MM.1S (cell line): ENCODE measurements around the gene KRT23.

Experiments
- DNase-seq: peaks from one replicate; pipeline ENCODE4 v3.0.0-alpha.2; 2015
- H2AFZ ChIP-seq: fragments of 300-600 bp; sonication (generic); 2 replicates; pipeline ENCODE4 v1.6.0; 2016; ENCODE audit warnings: antibody characterized with exemption, low read length
- H3F3A ChIP-seq: fragments of 300-600 bp; sonication (generic); 2 replicates; pipeline ENCODE4 v1.6.1; 2016; ENCODE audit warnings: mild to moderate bottlenecking, antibody characterized with exemption, low read length, moderate library complexity, mixed read lengths; ENCODE audit not compliant: insufficient read depth
- H3K27ac ChIP-seq: fragments of 300-600 bp; sonication (generic); 2 replicates; pipeline ENCODE4 v1.5.1; 2016; ENCODE audit warnings: mild to moderate bottlenecking, low read length
- H3K27me3 ChIP-seq: fragments of 300-600 bp; sonication (generic); replicated peaks from 2 replicates; pipeline ENCODE4 v1.6.0; 2016; ENCODE audit warnings: low read length; ENCODE audit not compliant: insufficient read depth
- H3K36me3 ChIP-seq: fragments of 300-600 bp; sonication (generic); replicated peaks from 2 replicates; pipeline ENCODE4 v1.6.1; 2016; ENCODE audit warnings: mild to moderate bottlenecking, low read length, mixed read lengths; ENCODE audit not compliant: insufficient read depth
- H3K4me1 ChIP-seq: fragments of 300-600 bp; sonication (generic); 2 replicates; pipeline ENCODE4 v1.6.1; 2016; ENCODE audit warnings: low read length, mixed read lengths
- H3K4me2 ChIP-seq: fragments of 300-600 bp; sonication (generic); 2 replicates; pipeline ENCODE4 v1.6.0; 2016; ENCODE audit warnings: low read depth, low read length
- H3K4me3 ChIP-seq: fragments of 300-600 bp; sonication (generic); 2 replicates; pipeline ENCODE4 v1.5.1; 2016; ENCODE audit warnings: low read length, mixed read lengths
- H3K79me2 ChIP-seq: fragments of 300-600 bp; sonication (generic); 2 replicates; pipeline ENCODE4 v1.6.1; 2016; ENCODE audit warnings: mixed run types, low read length, mixed read lengths
- H3K9ac ChIP-seq: fragments of 300-600 bp; sonication (generic); 2 replicates; pipeline ENCODE4 v1.6.1; 2016; ENCODE audit warnings: low read length, mixed read lengths
- H3K9me2 ChIP-seq: fragments of 300-600 bp; sonication (generic); replicated peaks from 2 replicates; pipeline ENCODE4 v1.6.1; 2016; ENCODE audit warnings: mild to moderate bottlenecking, low read length, mixed read lengths; ENCODE audit not compliant: insufficient read depth
- H3K9me3 ChIP-seq: fragments of 300-600 bp; sonication (generic); replicated peaks from 2 replicates; pipeline ENCODE4 v1.6.1; 2016; ENCODE audit warnings: mild to moderate bottlenecking, low read length, mixed read lengths; ENCODE audit not compliant: insufficient read depth
- H4K20me1 ChIP-seq: fragments of 300-600 bp; sonication (generic); 2 replicates; pipeline ENCODE4 v1.6.1; 2016; ENCODE audit warnings: mild to moderate bottlenecking, low read length, moderate library complexity, mixed read lengths; ENCODE audit not compliant: insufficient read depth
- CTCF ChIP-seq: fragments of 300-600 bp; sonication (generic); IDR thresholded peaks from 2 replicates; pipeline ENCODE4 v1.5.1; 2016; ENCODE audit warnings: antibody characterized with exemption, low read length, mixed read lengths
- EZH2 ChIP-seq: fragments of 300-600 bp; sonication (generic); optimal IDR thresholded peaks from 2 replicates; pipeline ENCODE3; 2017; ENCODE audit warnings: low read depth, mild to moderate bottlenecking, antibody characterized with exemption, low read length, mixed read lengths
- EZH2phosphoT487 ChIP-seq: fragments of 300-600 bp; sonication (generic); IDR thresholded peaks from 2 replicates; pipeline ENCODE4 v1.6.1; 2018; ENCODE audit warnings: antibody characterized with exemption, low read length

KRT23 gene

GRCh38 chr17:40981115-40981514, 43.7 kb upstream of the KRT23 start:
- Histone ChIP-seq H3F3A (no peaks in the 10 kb centered on the region), H3K36me3 (no peaks in the 10 kb centered on the region), H3K79me2 (no peaks in the 10 kb centered on the region), H2AFZ (no peak overlapping the region), H3K9me2 (no peaks in the 10 kb centered on the region), H3K27ac (no peak overlapping the region), H3K4me3 (no peak overlapping the region), H4K20me1 (no peaks in the 10 kb centered on the region), H3K27me3 (no peaks in the 10 kb centered on the region; the same call in 1 of the 2 replicates), H3K9ac (no peak overlapping the region), H3K4me1 (no peaks in the 10 kb centered on the region), H3K4me2 (no peak overlapping the region), H3K9me3 (no peaks in the 10 kb centered on the region)
- DNase-seq, result no peak
- TF ChIP-seq EZH2phosphoT487 (no peak), EZH2 (no peak), CTCF (no peak)

GRCh38 chr17:40980596-40980995, 43.1 kb upstream of the KRT23 start:
- Histone ChIP-seq H3K9me2 (no peaks in the 10 kb centered on the region), H3K27me3 (no peaks in the 10 kb centered on the region; the same call in 1 of the 2 replicates), H3F3A (no peaks in the 10 kb centered on the region), H3K9me3 (no peaks in the 10 kb centered on the region), H3K9ac (no peak overlapping the region), H3K36me3 (no peaks in the 10 kb centered on the region), H3K4me1 (no peaks in the 10 kb centered on the region), H3K79me2 (no peaks in the 10 kb centered on the region), H2AFZ (no peak overlapping the region), H3K27ac (no peak overlapping the region), H3K4me2 (no peak overlapping the region), H3K4me3 (no peak overlapping the region), H4K20me1 (no peaks in the 10 kb centered on the region)
- no peak for DNase-seq
- TF ChIP-seq CTCF, result no peak
- no peak for TF ChIP-seq EZH2phosphoT487
- TF ChIP-seq EZH2, result no peak

- no peaks in the 10 kb centered on the region for H3K36me3 ChIP-seq
- H3K4me1 ChIP-seq, result no peaks in the 10 kb centered on the region
- H3K9me3 ChIP-seq, result no peaks in the 10 kb centered on the region
- H3K9me2 ChIP-seq, result no peaks in the 10 kb centered on the region
- no peak overlapping the region for H2AFZ ChIP-seq
- H3K4me3 ChIP-seq, result no peak overlapping the region
- no peak overlapping the region for H3K4me2 ChIP-seq
- no peaks in the 10 kb centered on the region for H3F3A ChIP-seq
- H3K79me2 ChIP-seq, result no peaks in the 10 kb centered on the region
- DNase-seq, result no peak
- H3K27ac ChIP-seq, result no peak overlapping the region
- no peak for TF ChIP-seq EZH2phosphoT487
- no peak for TF ChIP-seq EZH2
- TF ChIP-seq CTCF, result no peak
- H3K27me3 ChIP-seq, result no peaks in the 10 kb centered on the region
- H4K20me1 ChIP-seq, result no peaks in the 10 kb centered on the region
- no peak overlapping the region for H3K9ac ChIP-seq
Observed at GRCh38 chr17:40980117-40980516, 42.7 kb upstream of the KRT23 start.
